ENCODE results near the gene ECM2. TPM values are rescaled to one million over a fixed set of nuclear protein-coding genes. Genes with fewer than 3 reads are reported as not detected.
A peak's percentile ranks its signal among the peaks of the same experiment; 100 is the strongest.

Gene ECM2
- total and polyA plus RNA-seq, 8 donors: 3.8 to 51.2 (median 41.3) TPM

- Histone ChIP-seq H3K9me3 (no peaks in the 10 kb centered on the region), H3K4me3 (no peak overlapping the region), H3K36me3 (no peaks in the 10 kb centered on the region), H3K4me1 (no peaks in the 10 kb centered on the region), H3K27me3 (no peaks in the 10 kb centered on the region), H3K27ac (peak overlapping the region in 1 of 2 donors; percentile 15)
- DNase-seq (no peak), ATAC-seq (no peak)
- intact Hi-C loops (cut with DNase I): no loop called here
- TF ChIP-seq CTCF (IDR thresholded peaks at IDR 0.05): no peak
Measured at GRCh38 chr9:92484563-92484962, 51.2 kb downstream of the ECM2 start.

- intact Hi-C loops (cut with DNase I): no loop called here
- TF ChIP-seq CTCF (IDR thresholded peaks at IDR 0.05): no peak
- H3K9me3 ChIP-seq: no peaks in the 10 kb centered on the region
- no peaks in the 10 kb centered on the region for H3K4me1 ChIP-seq
- H3K4me3 ChIP-seq: no peak overlapping the region
- H3K27me3 ChIP-seq: no peaks in the 10 kb centered on the region
- ATAC-seq (no peak), DNase-seq (no peak)
- H3K27ac ChIP-seq: peak overlapping the region in 1 of 2 donors; percentile 15
- no peaks in the 10 kb centered on the region for H3K36me3 ChIP-seq
Measured at GRCh38 chr9:92483627-92484545, 51.9 kb downstream of the ECM2 start.

GRCh38 chr9:92482805-92483204 lies 53.0 kb downstream of the ECM2 start:
- H3K4me1 ChIP-seq: no peaks in the 10 kb centered on the region
- H3K4me3 ChIP-seq: no peak overlapping the region
- DNase-seq: peak in 1 of 4 donors; percentile 54
- H3K27ac ChIP-seq: no peak overlapping the region
- ATAC-seq: no peak
- intact Hi-C loops (cut with DNase I): no loop called here
- H3K36me3 ChIP-seq: no peaks in the 10 kb centered on the region
- no peak for TF ChIP-seq CTCF (IDR thresholded peaks at IDR 0.05)
- H3K9me3 ChIP-seq: no peaks in the 10 kb centered on the region
- H3K27me3 ChIP-seq: no peaks in the 10 kb centered on the region

- no peaks in the 10 kb centered on the region for H3K36me3 ChIP-seq
- H3K4me3 ChIP-seq: no peak within 1 kb of the TSS
- H3K4me1 ChIP-seq: no peaks in the 10 kb centered on the region
- peak; percentile 33 for ATAC-seq
- no peaks in the 10 kb centered on the region for H3K9me3 ChIP-seq
- peak within 1 kb of the TSS in 1 of 2 donors; percentile 83 for H3K27ac ChIP-seq
- intact Hi-C loops (cut with DNase I): no loop called here
- DNase-seq: peak in 1 of 4 donors; percentile 82
- TF ChIP-seq CTCF (IDR thresholded peaks at IDR 0.05): no peak
- no peaks in the 10 kb centered on the region for H3K27me3 ChIP-seq
Measured at GRCh38 chr9:92482329-92482728, 53.5 kb downstream of the ECM2 start, which contains the start of gene ASPN. ASPN (minus strand) TSS chr9:92482506.

- H3K4me1 ChIP-seq: no peaks in the 10 kb centered on the region
- ATAC-seq: peak; percentile 24
- H3K9me3 ChIP-seq: no peaks in the 10 kb centered on the region
- no peak for DNase-seq
- no peaks in the 10 kb centered on the region for H3K27me3 ChIP-seq
- intact Hi-C loops (cut with DNase I): no loop called here
- H3K36me3 ChIP-seq: no peaks in the 10 kb centered on the region
- H3K4me3 ChIP-seq: no peak overlapping the region
- peak overlapping the region in 1 of 2 donors; percentile 83 for H3K27ac ChIP-seq
- TF ChIP-seq CTCF (IDR thresholded peaks at IDR 0.05): no peak
Measured at GRCh38 chr9:92480986-92481633, 54.7 kb downstream of the ECM2 start.

Data from left lung (tissue), 10 donors.